Astrocyte of the spinal cord (primary cell): ENCODE results near the gene PIK3R3.
"Not testable (repeated sequence)": the region's sequence is repeated elsewhere in the genome, so short reads cannot be mapped to it uniquely, and the experiment has no call there.

Source experiments
- DNase-seq: peaks from one replicate; pipeline ENCODE4 v3.0.0; 2011; ENCODE audit warnings: low read depth, low spot score
- H3K4me3 ChIP-seq: 2 replicates; pipeline ENCODE4 v1.5.1; 2011; ENCODE audit warnings: low read depth, mild to moderate bottlenecking, low read length, moderate library complexity
- CTCF ChIP-seq: IDR thresholded peaks from 2 replicates; pipeline ENCODE4 v1.5.1; 2012; ENCODE audit warnings: low read depth, mild to moderate bottlenecking, low read length, inconsistent platforms
- in situ Hi-C: cut with HindIII; loops from 2 replicates; pipeline ENCODE4 v1.10.0; 2017; ENCODE audit warnings: low sequenced_read_pairs

Gene PIK3R3

GRCh38 chr1:46064708-46065107 lies 67.7 kb downstream of the PIK3R3 start:
- no peak for TF ChIP-seq CTCF

GRCh38 chr1:46062651-46063319 lies 69.6 kb downstream of the PIK3R3 start:
- peak; percentile 31 for DNase-seq
- H3K4me3 ChIP-seq, result no peak overlapping the region
- TF ChIP-seq CTCF, result no peak
- in situ Hi-C loops, result no loop called here

More at GRCh38 chr1:46064708-46065107, 67.7 kb downstream of the PIK3R3 start:
- in situ Hi-C loops, result no loop called here
- no peak for DNase-seq
- H3K4me3 ChIP-seq, result no peak overlapping the region

GRCh38 chr1:46061146-46061545 lies 71.3 kb downstream of the PIK3R3 start:
- no peak overlapping the region for H3K4me3 ChIP-seq
- DNase-seq, result no peak
- in situ Hi-C loops, result no loop called here
- no peak for TF ChIP-seq CTCF

GRCh38 chr1:46058936-46059335 lies 73.5 kb downstream of the PIK3R3 start:
- no peak for DNase-seq
- H3K4me3 ChIP-seq, result no peak overlapping the region
- TF ChIP-seq CTCF, result no peak
- in situ Hi-C loops, result no loop called here

GRCh38 chr1:46057781-46058180 lies 74.6 kb downstream of the PIK3R3 start:
- in situ Hi-C loops, result no loop called here
- no peak for TF ChIP-seq CTCF
- no peak overlapping the region for H3K4me3 ChIP-seq
- DNase-seq, result no peak

- DNase-seq, in situ Hi-C loops, H3K4me3 ChIP-seq: not testable (repeated sequence)
Measured at GRCh38 chr1:46057215-46057614, 75.2 kb downstream of the PIK3R3 start.

GRCh38 chr1:46056325-46056724 lies 76.1 kb downstream of the PIK3R3 start:
- in situ Hi-C loops, result no loop called here
- no peak overlapping the region for H3K4me3 ChIP-seq
- DNase-seq, result no peak
- no peak for TF ChIP-seq CTCF
